CD14-positive monocyte (primary cell): ENCODE data around the gene NUDT1. TPM values are rescaled to one million over a fixed set of nuclear protein-coding genes. Genes with fewer than 3 reads are reported as not detected.
A peak's percentile ranks its signal among the peaks of the same experiment; 100 is the strongest.

Source experiments
- DNase-seq, 3 donors: peaks; one replicate each; pipeline ENCODE4 v3.0.0-alpha.2; 2011 to 2022
- H2AFZ ChIP-seq: 2 replicates; pipeline ENCODE4 v1.6.0; 2012; ENCODE audit warnings: mild to moderate bottlenecking, low read depth, low read length, inconsistent platforms; ENCODE audit not compliant: insufficient read depth, poor library complexity, severe bottlenecking
- H3K27ac ChIP-seq, 2 donors: 1 replicate in 1 of 2; 2 replicates in 1 of 2; pipeline ENCODE4 v1.5.1; 2012 to 2013; ENCODE audit warnings: low read length in 2 of 2, control low read depth in 1 of 2, inconsistent platforms in 1 of 2, low read depth in 1 of 2, mild to moderate bottlenecking in 1 of 2
- H3K27me3 ChIP-seq, 2 donors: one replicate each; pipeline versions ENCODE4 v1.6.0 to v1.6.1; 2011 to 2013; ENCODE audit warnings: low read length in 2 of 2; ENCODE audit not compliant: control insufficient read depth in 2 of 2, insufficient read depth in 2 of 2
- H3K36me3 ChIP-seq, 2 donors: replicated peaks in 1 of 2; 1 replicate in 1 of 2; 2 replicates in 1 of 2; pipeline versions ENCODE4 v1.5.1 to v1.6.1; 2012 to 2013; ENCODE audit warnings: low read length in 2 of 2, control low read depth in 1 of 2, inconsistent platforms in 1 of 2, mild to moderate bottlenecking in 1 of 2; ENCODE audit not compliant: insufficient read depth in 2 of 2, control insufficient read depth in 1 of 2
- H3K4me1 ChIP-seq, 2 donors: 1 replicate in 1 of 2; 2 replicates in 1 of 2; pipeline versions ENCODE4 v1.5.1 to v1.6.1; 2012 to 2013; ENCODE audit warnings: low read length in 2 of 2, control low read depth in 1 of 2, inconsistent platforms in 1 of 2, mild to moderate bottlenecking in 1 of 2, moderate library complexity in 1 of 2; ENCODE audit not compliant: insufficient read depth in 2 of 2, control insufficient read depth in 1 of 2
- H3K4me2 ChIP-seq: replicated peaks from 2 replicates; pipeline ENCODE3; 2012; ENCODE audit warnings: low read length, moderate library complexity, mild to moderate bottlenecking; ENCODE audit not compliant: poor library complexity, severe bottlenecking; ENCODE audit errors: extremely low read depth
- H3K4me3 ChIP-seq, 3 experiments: fragments of 200-600 bp in 1 of 3; sonication (generic) in 1 of 3; replicated peaks in 1 of 3; 1 replicate in 2 of 3; 2 replicates in 1 of 3; pipeline ENCODE4 v1.5.1; 2011 to 2013; ENCODE audit warnings: low read length in 3 of 3, mild to moderate bottlenecking in 3 of 3, control low read depth in 2 of 3, low read depth in 2 of 3, inconsistent platforms in 1 of 3, moderate library complexity in 1 of 3
- H3K79me2 ChIP-seq: 2 replicates; pipeline ENCODE4 v1.6.0; 2012; ENCODE audit warnings: mild to moderate bottlenecking, control low read depth, inconsistent platforms, low read length, moderate library complexity; ENCODE audit not compliant: insufficient read depth
- H3K9ac ChIP-seq: 2 replicates; pipeline ENCODE4 v1.6.0; 2017; ENCODE audit warnings: low read length, mild to moderate bottlenecking; ENCODE audit not compliant: insufficient read depth, poor library complexity, severe bottlenecking
- H3K9me3 ChIP-seq, 2 donors: replicated peaks in 1 of 2; 1 replicate in 1 of 2; 2 replicates in 1 of 2; pipeline versions ENCODE4 v1.5.1 to v1.6.1; 2012 to 2013; ENCODE audit warnings: low read length in 2 of 2, control low read depth in 1 of 2; ENCODE audit not compliant: control insufficient read depth in 1 of 2, insufficient read depth in 1 of 2
- H4K20me1 ChIP-seq: 2 replicates; pipeline ENCODE4 v1.6.0; 2012; ENCODE audit warnings: mild to moderate bottlenecking, low read length, control low read depth, moderate library complexity; ENCODE audit not compliant: insufficient read depth
- H3K27ac Mint-ChIP-seq, 7 donors: one replicate each; pipeline ENCODE4 v1.8.0; 2020; ENCODE audit warnings: mild to moderate bottlenecking in 7 of 7, mixed read lengths in 7 of 7, moderate library complexity in 6 of 7, inconsistent platforms in 2 of 7
- H3K27me3 Mint-ChIP-seq, 3 donors: one replicate each; pipeline ENCODE4 v1.8.0; 2021 to 2022; ENCODE audit warnings: low read depth in 3 of 3, mild to moderate bottlenecking in 3 of 3, mixed read lengths in 3 of 3, moderate library complexity in 3 of 3, inconsistent platforms in 1 of 3
- H3K36me3 Mint-ChIP-seq, 2 donors: one replicate each; pipeline ENCODE4 v1.8.0; 2020; ENCODE audit warnings: mixed read lengths in 2 of 2, inconsistent platforms in 1 of 2, mild to moderate bottlenecking in 1 of 2
- H3K4me1 Mint-ChIP-seq: one replicate; pipeline ENCODE4 v1.8.0; 2020; ENCODE audit warnings: mild to moderate bottlenecking, mixed read lengths
- H3K4me3 Mint-ChIP-seq, 2 donors: one replicate each; pipeline ENCODE4 v1.8.0; 2020; ENCODE audit warnings: mild to moderate bottlenecking in 2 of 2, mixed read lengths in 2 of 2, moderate library complexity in 1 of 2
- H3K9me3 Mint-ChIP-seq, 7 donors: one replicate each; pipeline ENCODE4 v1.8.0; 2020 to 2022; ENCODE audit warnings: mixed read lengths in 7 of 7, mild to moderate bottlenecking in 6 of 7, moderate library complexity in 6 of 7, inconsistent platforms in 2 of 7
- CTCF ChIP-seq: fragments of 200-600 bp; IDR thresholded peaks from one replicate; pipeline ENCODE4 v1.8.0; 2022; ENCODE audit warnings: antibody characterized with exemption, mild to moderate bottlenecking
- WGBS: methylation state at CpG from one replicate; pipeline ENCODE4 v1.1.5; 2013; ENCODE audit warnings: missing lambda C conversion rate; ENCODE audit not compliant: insufficient coverage; 5-methylcytosine and 5-hydroxymethylcytosine counted together
- intact Hi-C, 2 donors: fragments of 100-400 bp; cut with micrococcal nuclease; formaldehyde crosslinking; loops; one replicate each; pipeline versions ENCODE4 v1.15.0 to v1.15.1; 2023
- polyA plus RNA-seq, 3 donors: library from polyadenylated mRNA; depleted of rRNA in 1 of 3; unstranded in 2 of 3; stranded (reverse) in 1 of 3; fragments of 300-500 nt in 2 of 3; fragments of >200 nt in 1 of 3; fragmentation: Illumina TruSeq in 2 of 3; gene quantifications; 1 replicate in 2 of 3; 2 replicates in 1 of 3; pipeline ENCODE4 v1.2.3, GENCODE V29; 2012 to 2021

NUDT1 gene
- polyA plus RNA-seq, 3 donors: 19.6 to 42.6 (median 40.8) TPM

- Histone ChIP-seq H3K4me1 (no peaks in the 10 kb centered on the region), H3K79me2 (peaks cover 20% of the 10 kb centered on the region), H4K20me1 (peaks cover 15% of the 10 kb centered on the region), H3K27ac (no peak overlapping the region), H3K9me3 (no peaks in the 10 kb centered on the region), H2AFZ (no peak overlapping the region), H3K9ac (no peak overlapping the region), H3K4me2 (no peak overlapping the region), H3K36me3 (peaks cover 87 to 95% of the 10 kb centered on the region in 2 donors), H3K4me3 (no peak overlapping the region), H3K27me3 (no peaks in the 10 kb centered on the region)
- no peak for TF ChIP-seq CTCF
- Mint-ChIP-seq H3K27ac (no peak overlapping the region), H3K36me3 (peaks cover 83 to 97% of the 10 kb centered on the region in 2 donors), H3K27me3 (peaks cover 0 to 2% (median 0%) of the 10 kb centered on the region in 3 donors), H3K9me3 (peaks cover 0 to 2% (median 0%) of the 10 kb centered on the region in 7 donors), H3K4me3 (no peak overlapping the region), H3K4me1 (peaks cover 4% of the 10 kb centered on the region)
- 97% methylated on average over 3 of the region's 4 CpGs for WGBS
- intact Hi-C loops: no loop called here
- DNase-seq: no peak
Observed at GRCh38 chr7:2224934-2225333, 17.1 kb upstream of the NUDT1 start.

GRCh38 chr7:2225336-2225735, 16.7 kb upstream of the NUDT1 start:
- Mint-ChIP-seq H3K4me3 (no peak overlapping the region), H3K9me3 (peaks cover 0 to 2% (median 0%) of the 10 kb centered on the region in 7 donors), H3K27me3 (peaks cover 0 to 2% (median 0%) of the 10 kb centered on the region in 3 donors), H3K36me3 (peaks cover 85 to 97% of the 10 kb centered on the region in 2 donors), H3K4me1 (peaks cover 8% of the 10 kb centered on the region), H3K27ac (peak overlapping the region in 1 of 7 donors; percentile 18)
- H3K9ac ChIP-seq: no peak overlapping the region
- H4K20me1 ChIP-seq: peaks cover 15% of the 10 kb centered on the region
- H3K36me3 ChIP-seq: peaks cover 84 to 95% of the 10 kb centered on the region in 2 donors
- intact Hi-C loops: no loop called here
- peaks cover 21% of the 10 kb centered on the region for H3K79me2 ChIP-seq
- 98% methylated on average over 13 of the region's 14 CpGs for WGBS
- DNase-seq: no peak
- no peak overlapping the region for H3K4me3 ChIP-seq
- no peak overlapping the region for H2AFZ ChIP-seq
- no peaks in the 10 kb centered on the region for H3K4me1 ChIP-seq
- no peaks in the 10 kb centered on the region for H3K9me3 ChIP-seq
- H3K27me3 ChIP-seq: no peaks in the 10 kb centered on the region
- no peak for TF ChIP-seq CTCF
- no peak overlapping the region for H3K27ac ChIP-seq
- no peak overlapping the region for H3K4me2 ChIP-seq
